ENCODE results near the gene COPS6. TPM values are rescaled to one million over a fixed set of nuclear protein-coding genes. Genes with fewer than 3 reads are reported as not detected.
A peak's percentile ranks its signal among the peaks of the same experiment; 100 is the strongest.
"Not testable (repeated sequence)": the region's sequence is repeated elsewhere in the genome, so short reads cannot be mapped to it uniquely, and the experiment has no call there.

The COPS6 gene
- total RNA-seq, 1 donor: 83.7 TPM

- peak overlapping the region; percentile 99 for H3K4me3 ChIP-seq (ENCODE audit: low read depth, low read length)
- no peak for TF ChIP-seq CTCF (IDR thresholded peaks at IDR 0.05; ENCODE audit: insufficient read depth, low read length)
- no peak for DNase-seq (ENCODE audit: low read depth)
Measured at GRCh38 chr7:100126239-100126930, 37.6 kb downstream of the COPS6 start.

GRCh38 chr7:100126931-100127865 lies 38.4 kb downstream of the COPS6 start, which contains the start of gene MBLAC1:
Gene MBLAC1, plus strand, starts transcription at chr7:100126967. Its CDS starts 429 bp downstream, at chr7:100127396.
- peak; percentile 95 for DNase-seq (ENCODE audit: low read depth)
- peak within 1 kb of the TSS; percentile 99 for H3K4me3 ChIP-seq (ENCODE audit: low read depth, low read length)
- no peak for TF ChIP-seq CTCF (IDR thresholded peaks at IDR 0.05; ENCODE audit: insufficient read depth, low read length)

GRCh38 chr7:100127866-100128636 lies 39.3 kb downstream of the COPS6 start:
- H3K4me3 ChIP-seq (ENCODE audit: low read depth, low read length): peak overlapping the region; percentile 99
- no peak for DNase-seq (ENCODE audit: low read depth)
- no peak for TF ChIP-seq CTCF (IDR thresholded peaks at IDR 0.05; ENCODE audit: insufficient read depth, low read length)

- no peak overlapping the region for H3K4me3 ChIP-seq (ENCODE audit: low read depth, low read length)
- no peak for TF ChIP-seq CTCF (IDR thresholded peaks at IDR 0.05; ENCODE audit: insufficient read depth, low read length)
- DNase-seq (ENCODE audit: low read depth): no peak
Measured at GRCh38 chr7:100128637-100128963, 39.8 kb downstream of the COPS6 start.

GRCh38 chr7:100130220-100130607 lies 41.4 kb downstream of the COPS6 start:
- DNase-seq (ENCODE audit: low read depth); H3K4me3 ChIP-seq (ENCODE audit: low read depth, low read length): not testable (repeated sequence)

GRCh38 chr7:100130608-100131453 lies 42.1 kb downstream of the COPS6 start:
- peak; percentile 55 for DNase-seq (ENCODE audit: low read depth)
- no peak overlapping the region for H3K4me3 ChIP-seq (ENCODE audit: low read depth, low read length)

More at GRCh38 chr7:100130608-100131453, 42.1 kb downstream of the COPS6 start:
- TF ChIP-seq CTCF (IDR thresholded peaks at IDR 0.05; ENCODE audit: insufficient read depth, low read length): peak; percentile 87

Data from fibroblast of the aortic adventitia (primary cell).